Thyroid gland (tissue), 4 donors: Measurements from ENCODE around the gene OSGEPL1. TPM values are rescaled to one million over a fixed set of nuclear protein-coding genes. Genes with fewer than 3 reads are reported as not detected.
A peak's percentile ranks its signal among the peaks of the same experiment; 100 is the strongest.

Source experiments
- DNase-seq, 2 donors: peaks; one replicate each; pipeline ENCODE4 v3.0.0-alpha.2; 2019
- H3K27ac ChIP-seq, 3 donors: fragments of 200-600 bp; sonication (generic); 1 replicate in 2 of 3; 2 replicates in 1 of 3; pipeline ENCODE4 v1.5.1; 2016 to 2019; ENCODE audit warnings: mild to moderate bottlenecking in 1 of 3, moderate library complexity in 1 of 3
- H3K27me3 ChIP-seq: fragments of 200-600 bp; sonication (generic); one replicate; pipeline ENCODE4 v1.5.1; 2019
- H3K36me3 ChIP-seq, 2 donors: fragments of 200-600 bp; sonication (generic); one replicate each; pipeline ENCODE4 v1.5.1; 2016 to 2019
- H3K4me1 ChIP-seq, 2 donors: fragments of 200-600 bp; sonication (generic); one replicate each; pipeline ENCODE4 v1.5.1; 2017 to 2019
- H3K4me3 ChIP-seq, 3 donors: fragments of 200-600 bp; sonication (generic); replicated peaks in 1 of 3; 1 replicate in 2 of 3; 2 replicates in 1 of 3; pipeline ENCODE4 v1.5.1; 2016; ENCODE audit warnings: mild to moderate bottlenecking in 1 of 3
- H3K9me3 ChIP-seq: fragments of 200-600 bp; sonication (generic); one replicate; pipeline ENCODE4 v1.5.1; 2017
- POLR2A ChIP-seq, 2 donors: fragments of 450-650 bp; IDR thresholded peaks; one replicate each; pipeline ENCODE4 v1.6.1; 2017; ENCODE audit warnings: antibody characterized with exemption in 2 of 2, mild to moderate bottlenecking in 2 of 2, moderate library complexity in 1 of 2
- WGBS, 2 donors: methylation state at CpG; one replicate each; pipeline ENCODE4 v1.1.5; 2017; 5-methylcytosine and 5-hydroxymethylcytosine counted together
- intact Hi-C: fragments of 100-400 bp; cut with DNase I; formaldehyde crosslinking; loops from one replicate; pipeline ENCODE4 v1.15.1; 2023
- total RNA-seq, 4 donors: library from RNA; depleted of rRNA; stranded (reverse); fragments of >200 nt; gene quantifications; one replicate each; pipeline ENCODE4 v1.2.3, GENCODE V29; 2016
- TF ChIP-seq, protein P1 (sequence below), 6 experiments: fragments of 200-600 bp in 3 of 6; fragments of 450-650 bp in 3 of 6; sonication (generic) in 3 of 6; IDR thresholded peaks; one replicate each; pipeline ENCODE4 v1.5.1; 2016 to 2019; ENCODE audit warnings: antibody characterized with exemption in 6 of 6, mild to moderate bottlenecking in 2 of 6, inconsistent platforms in 1 of 6, moderate library complexity in 1 of 6

Gene OSGEPL1
- total RNA-seq, 4 donors from 2014 or later: 6.9 to 13.7 (median 9.8) TPM

DNA sequence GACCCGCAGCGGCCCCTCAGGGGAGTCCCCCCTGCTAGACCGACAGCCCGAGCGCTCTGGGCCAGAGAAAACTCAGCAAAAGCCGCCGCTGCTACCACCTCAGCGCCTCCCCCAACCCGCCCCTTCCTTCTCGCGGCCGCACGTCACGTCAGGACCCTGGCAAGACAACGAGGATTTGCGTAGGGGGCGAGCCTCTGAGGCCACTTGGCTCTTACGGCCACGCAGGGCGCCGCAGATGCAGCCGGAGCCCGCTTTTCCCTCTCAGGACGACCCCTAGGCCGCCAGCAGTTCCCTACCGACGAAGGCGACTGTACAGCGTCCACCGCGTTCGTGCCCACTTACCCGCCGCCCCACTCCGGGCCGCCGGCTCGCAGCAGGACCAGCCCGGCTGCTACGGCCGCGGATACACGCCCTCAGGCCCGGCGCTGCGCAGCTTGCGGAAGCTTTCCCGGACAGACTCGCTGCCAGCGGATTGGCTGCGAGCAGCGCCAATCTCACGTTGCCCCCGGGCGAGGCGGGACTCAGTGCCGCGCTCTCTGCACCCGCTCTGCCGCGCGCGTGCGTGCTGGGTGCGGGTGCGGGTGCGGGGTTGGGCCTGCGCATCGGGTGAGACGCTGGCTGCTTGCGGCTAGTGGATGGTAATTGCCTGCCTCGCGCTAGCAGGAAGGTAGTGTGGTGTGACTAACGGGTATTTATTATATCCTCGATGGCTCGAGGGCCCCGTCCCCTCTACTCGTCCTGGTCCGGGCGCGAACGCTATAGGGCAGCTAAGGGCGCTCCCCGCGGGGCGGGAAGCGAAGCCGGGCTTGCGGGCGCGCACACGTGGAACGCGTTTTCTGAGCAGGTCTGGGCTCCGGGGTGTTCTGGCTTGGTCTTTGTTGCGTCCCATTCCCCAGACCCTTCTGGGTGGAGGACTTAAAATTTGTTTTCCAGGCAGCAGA lies 21.6 kb upstream of the OSGEPL1 start, which contains the start of the genes ORMDL1 and PMS1:
ORMDL1 (minus strand) TSS at position 413 of the 941 bp plus-strand sequence. CDS start 1,744 bp downstream, outside the sequence.
PMS1 (plus strand) TSS at position 524 of the 941 bp plus-strand sequence. CDS start 7,360 bp downstream, outside the sequence.
- intact Hi-C loops: loop anchor here (10.0 kb wide), 1 partner anchor 119 kb away; the partner anchor contains the start of gene ASNSD1
- H3K27me3 ChIP-seq: no peaks in the 10 kb centered on the region
- H3K36me3 ChIP-seq: peaks cover 9 to 16% of the 10 kb centered on the region in 2 donors
- no peaks in the 10 kb centered on the region for H3K9me3 ChIP-seq
- peak; percentile 94 to 96 for DNase-seq
- H3K4me3 ChIP-seq: peak within 1 kb of the TSS; percentile 28 to 88 (median 57)
- peaks cover 15 to 19% of the 10 kb centered on the region in 2 donors for H3K4me1 ChIP-seq
- TF ChIP-seq POLR2A (IDR thresholded peaks at IDR 0.05): peak; percentile 52 to 92
- TF ChIP-seq, protein P1, sequence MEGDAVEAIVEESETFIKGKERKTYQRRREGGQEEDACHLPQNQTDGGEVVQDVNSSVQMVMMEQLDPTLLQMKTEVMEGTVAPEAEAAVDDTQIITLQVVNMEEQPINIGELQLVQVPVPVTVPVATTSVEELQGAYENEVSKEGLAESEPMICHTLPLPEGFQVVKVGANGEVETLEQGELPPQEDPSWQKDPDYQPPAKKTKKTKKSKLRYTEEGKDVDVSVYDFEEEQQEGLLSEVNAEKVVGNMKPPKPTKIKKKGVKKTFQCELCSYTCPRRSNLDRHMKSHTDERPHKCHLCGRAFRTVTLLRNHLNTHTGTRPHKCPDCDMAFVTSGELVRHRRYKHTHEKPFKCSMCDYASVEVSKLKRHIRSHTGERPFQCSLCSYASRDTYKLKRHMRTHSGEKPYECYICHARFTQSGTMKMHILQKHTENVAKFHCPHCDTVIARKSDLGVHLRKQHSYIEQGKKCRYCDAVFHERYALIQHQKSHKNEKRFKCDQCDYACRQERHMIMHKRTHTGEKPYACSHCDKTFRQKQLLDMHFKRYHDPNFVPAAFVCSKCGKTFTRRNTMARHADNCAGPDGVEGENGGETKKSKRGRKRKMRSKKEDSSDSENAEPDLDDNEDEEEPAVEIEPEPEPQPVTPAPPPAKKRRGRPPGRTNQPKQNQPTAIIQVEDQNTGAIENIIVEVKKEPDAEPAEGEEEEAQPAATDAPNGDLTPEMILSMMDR (IDR thresholded peaks at IDR 0.05): no peak
- peak within 1 kb of the TSS; percentile 89 to 97 (median 92) for H3K27ac ChIP-seq
- WGBS, 2 donors: 1 to 3% methylated on average over 24 to 49 of the region's 96 CpGs

DNA sequence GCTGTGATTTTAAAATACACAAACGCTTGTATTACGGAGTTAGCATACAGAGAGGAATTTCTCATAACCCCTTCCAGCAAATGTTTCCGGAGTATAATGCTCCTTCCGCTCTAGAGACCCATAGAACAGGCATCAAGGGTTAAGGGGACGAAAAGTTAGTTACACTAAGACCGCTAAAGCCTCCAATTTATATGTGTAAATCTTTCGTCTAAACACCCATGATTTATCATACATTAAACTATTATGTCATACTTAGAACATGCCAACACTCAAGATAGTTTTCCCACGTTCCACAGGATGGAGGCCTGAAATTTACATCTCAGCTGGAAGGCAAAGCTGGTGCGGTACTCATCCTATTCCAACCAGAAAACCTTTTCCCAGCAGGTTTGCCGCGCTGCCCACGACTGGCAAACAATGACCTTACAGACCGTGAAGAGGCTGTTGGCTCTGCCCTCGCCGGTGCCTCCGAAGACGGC lies 20.9 kb upstream of the OSGEPL1 start:
- no peak for DNase-seq
- H3K27me3 ChIP-seq: no peaks in the 10 kb centered on the region
- H3K27ac ChIP-seq: peak overlapping the region; percentile 89 to 97 (median 92)
- H3K9me3 ChIP-seq: no peaks in the 10 kb centered on the region
- H3K4me3 ChIP-seq: peak overlapping the region; percentile 28 to 88 (median 57)
- TF ChIP-seq, protein P1 (IDR thresholded peaks at IDR 0.05): no peak
- TF ChIP-seq POLR2A (IDR thresholded peaks at IDR 0.05): no peak
- peaks cover 15 to 19% of the 10 kb centered on the region in 2 donors for H3K4me1 ChIP-seq
- WGBS, 2 donors: 1 to 2% methylated on average over 16 to 17 of the region's 17 CpGs
- intact Hi-C loops: loop anchor here (10.0 kb wide), 1 partner anchor 119 kb away; the partner anchor contains the start of gene ASNSD1
- peaks cover 9 to 22% of the 10 kb centered on the region in 2 donors for H3K36me3 ChIP-seq

DNA sequence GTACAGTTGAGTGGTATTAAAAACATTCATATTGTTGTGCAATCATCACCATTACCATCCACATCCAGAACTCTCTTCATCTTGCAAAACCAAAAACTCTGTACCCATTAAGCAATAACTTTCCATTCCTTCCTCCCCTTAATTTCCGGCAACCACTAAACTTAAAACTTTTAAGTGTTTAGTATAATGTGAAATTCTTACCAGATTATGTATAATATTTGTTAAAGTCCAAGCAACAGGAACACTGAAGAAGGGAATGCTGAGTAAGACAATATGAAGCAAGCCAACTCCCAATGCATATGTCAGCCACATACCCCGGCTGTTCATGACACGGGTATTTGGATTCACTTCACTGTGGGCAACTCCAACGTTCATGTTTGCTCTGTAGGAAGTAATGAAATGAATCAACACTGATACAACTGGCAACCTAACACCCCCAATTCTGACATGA lies 19.7 kb upstream of the OSGEPL1 start:
- Histone ChIP-seq H3K4me1 (peaks cover 15 to 19% of the 10 kb centered on the region in 2 donors), H3K36me3 (peaks cover 17 to 32% of the 10 kb centered on the region in 2 donors), H3K4me3 (no peak overlapping the region), H3K27ac (no peak overlapping the region), H3K9me3 (no peaks in the 10 kb centered on the region), H3K27me3 (no peaks in the 10 kb centered on the region)
- TF ChIP-seq POLR2A (IDR thresholded peaks at IDR 0.05): no peak
- TF ChIP-seq, protein P1 (IDR thresholded peaks at IDR 0.05): no peak
- WGBS, 2 donors: 67 to 76% methylated on average over 4 of the region's 4 CpGs
- intact Hi-C loops: loop anchor here (10.0 kb wide), 1 partner anchor 117 kb away; the partner anchor contains the start of gene ASNSD1
- no peak for DNase-seq

DNA sequence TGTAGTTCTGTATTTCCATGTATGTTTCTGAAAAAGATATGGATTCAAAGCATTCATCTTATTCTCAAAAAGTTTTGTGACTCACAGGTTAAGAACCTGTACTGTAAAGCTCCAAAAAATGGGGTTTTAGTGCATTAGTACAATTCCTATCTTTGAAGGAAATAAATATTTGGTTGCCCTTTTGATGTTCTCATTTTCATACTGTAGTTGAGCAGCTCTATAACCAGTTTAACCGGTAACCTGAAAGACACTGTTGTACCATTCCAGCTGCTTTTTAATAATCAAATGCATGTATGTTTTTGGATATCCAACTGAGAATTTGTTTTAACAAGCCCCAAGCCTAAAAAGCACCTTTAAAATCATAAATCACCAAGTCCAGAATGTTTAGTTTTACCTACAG lies 9.6 kb upstream of the OSGEPL1 start:
- DNase-seq: no peak
- peaks cover 5 to 24% of the 10 kb centered on the region in 2 donors for H3K36me3 ChIP-seq
- no peaks in the 10 kb centered on the region for H3K9me3 ChIP-seq
- H3K4me1 ChIP-seq: no peaks in the 10 kb centered on the region
- WGBS, 2 donors: 95 to 100% methylated on average over 1 of the region's 1 CpG
- intact Hi-C loops: no loop called here
- H3K27ac ChIP-seq: no peak overlapping the region
- TF ChIP-seq, protein P1 (IDR thresholded peaks at IDR 0.05): no peak
- no peak for TF ChIP-seq POLR2A (IDR thresholded peaks at IDR 0.05)
- no peak overlapping the region for H3K4me3 ChIP-seq
- no peaks in the 10 kb centered on the region for H3K27me3 ChIP-seq
